Measurements from ENCODE around the gene EPHA5. TPM values are rescaled to one million over a fixed set of nuclear protein-coding genes. Genes with fewer than 3 reads are reported as not detected.

Gene EPHA5
- total RNA-seq, 1 experiment from 2014 or later: not detected

GRCh38 chr4:65589921-65590320, 80.4 kb downstream of the EPHA5 start:
- no peaks in the 10 kb centered on the region for H3K79me2 ChIP-seq (ENCODE audit: insufficient read depth, low read length)
- no peak overlapping the region for H2BK120ac ChIP-seq (ENCODE audit: low read depth, low read length, poor library complexity, severe bottlenecking)
- H2BK5ac ChIP-seq (ENCODE audit: insufficient read length, low read length): no peak overlapping the region
- no peaks in the 10 kb centered on the region for H3K79me1 ChIP-seq (ENCODE audit: insufficient read depth, low read depth, low read length, poor library complexity, severe bottlenecking)
- H2AK5ac ChIP-seq (ENCODE audit: insufficient read length, low read length): no peak overlapping the region
- no peak overlapping the region for H3K27ac ChIP-seq (ENCODE audit: insufficient read length, low read depth, low read length)
- H3K9me3 Mint-ChIP-seq: no peaks in the 10 kb centered on the region
- no peak overlapping the region for H3K4me2 ChIP-seq (ENCODE audit: insufficient read depth, insufficient read length, low read length)
- H4K5ac ChIP-seq (ENCODE audit: insufficient read length, low read depth, low read length): no peak overlapping the region
- H3K23ac ChIP-seq (ENCODE audit: insufficient read length, low read depth, low read length): no peak overlapping the region
- H4K20me1 ChIP-seq (ENCODE audit: control insufficient read depth, insufficient read depth, insufficient read length): no peaks in the 10 kb centered on the region
- H3K56ac ChIP-seq (ENCODE audit: insufficient read length, low read depth, low read length): no peak overlapping the region
- peaks cover 42 to 45% of the 10 kb centered on the region in 2 experiments for H3K4me1 Mint-ChIP-seq
- no peak for DNase-seq
- H3K27me3 Mint-ChIP-seq (ENCODE audit: low read depth): no peaks in the 10 kb centered on the region
- H3K36me3 Mint-ChIP-seq (ENCODE audit: insufficient read depth in 1 of 3, low read depth in 3 of 3): no peaks in the 10 kb centered on the region
- no peak overlapping the region for H3T11ph ChIP-seq (ENCODE audit: low read length)
- WGBS (ENCODE audit: extremely low coverage, insufficient read length, low lambda C conversion rate): no CpG with 5 or more reads among the region's 2 CpGs
- no peak overlapping the region for H3K4me3 Mint-ChIP-seq
- H2AFZ ChIP-seq (ENCODE audit: low read length): no peak overlapping the region
- no peak overlapping the region for H4K8ac ChIP-seq (replicated peaks; ENCODE audit: insufficient read length, low read depth, low read length)
- no peak overlapping the region for H2BK12ac ChIP-seq (ENCODE audit: insufficient read length, low read depth, low read length)
- H3K14ac ChIP-seq (ENCODE audit: insufficient read depth, low read length): no peak overlapping the region
- no peaks in the 10 kb centered on the region for H3K9me3 ChIP-seq (ENCODE audit: control insufficient read depth, low read depth, low read length)
- no peak overlapping the region for H2BK20ac ChIP-seq (ENCODE audit: low read depth, low read length, poor library complexity, severe bottlenecking)
- no peak overlapping the region for H3K4ac ChIP-seq (ENCODE audit: low read depth, low read length)
- no peak overlapping the region for H3K9ac ChIP-seq (ENCODE audit: extremely low read depth, insufficient read length, low read length)
- no peaks in the 10 kb centered on the region for H3K27me3 ChIP-seq (ENCODE audit: insufficient read depth, low read length)
- H2BK15ac ChIP-seq (ENCODE audit: low read depth, low read length): no peak overlapping the region
- H3K27ac Mint-ChIP-seq: peak overlapping the region in 1 of 3 experiments; percentile 35; a peak in 2 of 7 replicates
- H3K18ac ChIP-seq (ENCODE audit: insufficient read length, low read depth, low read length): no peak overlapping the region
- no peak overlapping the region for H4K91ac ChIP-seq (ENCODE audit: insufficient read length, low read depth, low read length)
- H3K23me2 ChIP-seq (ENCODE audit: insufficient read length, low read depth, low read length, poor library complexity, severe bottlenecking): no peaks in the 10 kb centered on the region
- peaks cover 2% of the 10 kb centered on the region; the same call in 1 of the 2 replicates for H3K4me1 ChIP-seq (ENCODE audit: insufficient read depth, low read length)
- TF ChIP-seq, protein P1, sequence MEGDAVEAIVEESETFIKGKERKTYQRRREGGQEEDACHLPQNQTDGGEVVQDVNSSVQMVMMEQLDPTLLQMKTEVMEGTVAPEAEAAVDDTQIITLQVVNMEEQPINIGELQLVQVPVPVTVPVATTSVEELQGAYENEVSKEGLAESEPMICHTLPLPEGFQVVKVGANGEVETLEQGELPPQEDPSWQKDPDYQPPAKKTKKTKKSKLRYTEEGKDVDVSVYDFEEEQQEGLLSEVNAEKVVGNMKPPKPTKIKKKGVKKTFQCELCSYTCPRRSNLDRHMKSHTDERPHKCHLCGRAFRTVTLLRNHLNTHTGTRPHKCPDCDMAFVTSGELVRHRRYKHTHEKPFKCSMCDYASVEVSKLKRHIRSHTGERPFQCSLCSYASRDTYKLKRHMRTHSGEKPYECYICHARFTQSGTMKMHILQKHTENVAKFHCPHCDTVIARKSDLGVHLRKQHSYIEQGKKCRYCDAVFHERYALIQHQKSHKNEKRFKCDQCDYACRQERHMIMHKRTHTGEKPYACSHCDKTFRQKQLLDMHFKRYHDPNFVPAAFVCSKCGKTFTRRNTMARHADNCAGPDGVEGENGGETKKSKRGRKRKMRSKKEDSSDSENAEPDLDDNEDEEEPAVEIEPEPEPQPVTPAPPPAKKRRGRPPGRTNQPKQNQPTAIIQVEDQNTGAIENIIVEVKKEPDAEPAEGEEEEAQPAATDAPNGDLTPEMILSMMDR (conservative IDR thresholded peaks at IDR 0.05): no peak
